DND-41 (cell line): ENCODE measurements around the gene HOXA3.

Source experiments
- EZH2 ChIP-seq: IDR thresholded peaks from 3 replicates; pipeline ENCODE4 v1.6.1; 2012; ENCODE audit warnings: borderline replicate concordance, low read depth, mild to moderate bottlenecking, moderate library complexity, low read length, inconsistent platforms; ENCODE audit not compliant: severe bottlenecking
- TF ChIP-seq, protein P1 (sequence below): IDR thresholded peaks from 2 replicates; pipeline ENCODE4 v1.5.1; 2012; ENCODE audit warnings: borderline replicate concordance, low read length, moderate library complexity, mild to moderate bottlenecking; ENCODE audit not compliant: poor library complexity, severe bottlenecking; ENCODE audit errors: extremely low read depth

DNA sequence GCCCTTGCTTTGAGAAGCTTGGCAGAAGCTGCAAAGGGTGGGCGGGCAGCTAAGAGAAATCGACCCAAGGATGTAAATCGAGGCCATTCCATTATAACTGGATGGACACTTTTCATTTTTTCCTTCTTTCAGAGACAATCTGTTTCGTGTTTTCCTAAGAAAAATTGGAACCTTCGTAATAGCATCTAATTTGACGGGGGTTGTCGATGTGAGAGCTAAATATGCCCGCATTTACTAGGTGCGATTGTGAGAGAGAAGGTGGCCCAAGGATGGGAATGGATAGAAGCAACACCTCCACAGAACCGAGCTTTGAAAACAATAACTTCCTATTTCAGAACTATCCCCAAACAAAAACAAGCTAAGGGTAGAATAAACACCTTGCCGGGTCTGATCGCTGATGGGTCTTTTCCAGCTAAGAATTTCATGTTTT, 21.0 kb downstream of the HOXA3 start:
- TF ChIP-seq, protein P1, sequence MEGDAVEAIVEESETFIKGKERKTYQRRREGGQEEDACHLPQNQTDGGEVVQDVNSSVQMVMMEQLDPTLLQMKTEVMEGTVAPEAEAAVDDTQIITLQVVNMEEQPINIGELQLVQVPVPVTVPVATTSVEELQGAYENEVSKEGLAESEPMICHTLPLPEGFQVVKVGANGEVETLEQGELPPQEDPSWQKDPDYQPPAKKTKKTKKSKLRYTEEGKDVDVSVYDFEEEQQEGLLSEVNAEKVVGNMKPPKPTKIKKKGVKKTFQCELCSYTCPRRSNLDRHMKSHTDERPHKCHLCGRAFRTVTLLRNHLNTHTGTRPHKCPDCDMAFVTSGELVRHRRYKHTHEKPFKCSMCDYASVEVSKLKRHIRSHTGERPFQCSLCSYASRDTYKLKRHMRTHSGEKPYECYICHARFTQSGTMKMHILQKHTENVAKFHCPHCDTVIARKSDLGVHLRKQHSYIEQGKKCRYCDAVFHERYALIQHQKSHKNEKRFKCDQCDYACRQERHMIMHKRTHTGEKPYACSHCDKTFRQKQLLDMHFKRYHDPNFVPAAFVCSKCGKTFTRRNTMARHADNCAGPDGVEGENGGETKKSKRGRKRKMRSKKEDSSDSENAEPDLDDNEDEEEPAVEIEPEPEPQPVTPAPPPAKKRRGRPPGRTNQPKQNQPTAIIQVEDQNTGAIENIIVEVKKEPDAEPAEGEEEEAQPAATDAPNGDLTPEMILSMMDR: no peak
- no peak for TF ChIP-seq EZH2
